Stimulated activated CD8-positive, alpha-beta memory T cell treated with anti-CD3 and anti-CD28 coated beads, Interleukin-12 subunit alpha, Interleukin-12 subunit beta, amount 100 ng/mL, for 24 hours (primary cell): Measurements from ENCODE around the gene CHRNB2.
"Not testable (repeated sequence)": the region's sequence is repeated elsewhere in the genome, so short reads cannot be mapped to it uniquely, and the experiment has no call there.

Experiments used
- DNase-seq: peaks from one replicate; pipeline ENCODE4 v3.0.0-alpha.2; 2020; ENCODE audit errors: extremely low read depth

CHRNB2 gene, protein sequence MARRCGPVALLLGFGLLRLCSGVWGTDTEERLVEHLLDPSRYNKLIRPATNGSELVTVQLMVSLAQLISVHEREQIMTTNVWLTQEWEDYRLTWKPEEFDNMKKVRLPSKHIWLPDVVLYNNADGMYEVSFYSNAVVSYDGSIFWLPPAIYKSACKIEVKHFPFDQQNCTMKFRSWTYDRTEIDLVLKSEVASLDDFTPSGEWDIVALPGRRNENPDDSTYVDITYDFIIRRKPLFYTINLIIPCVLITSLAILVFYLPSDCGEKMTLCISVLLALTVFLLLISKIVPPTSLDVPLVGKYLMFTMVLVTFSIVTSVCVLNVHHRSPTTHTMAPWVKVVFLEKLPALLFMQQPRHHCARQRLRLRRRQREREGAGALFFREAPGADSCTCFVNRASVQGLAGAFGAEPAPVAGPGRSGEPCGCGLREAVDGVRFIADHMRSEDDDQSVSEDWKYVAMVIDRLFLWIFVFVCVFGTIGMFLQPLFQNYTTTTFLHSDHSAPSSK

DNA sequence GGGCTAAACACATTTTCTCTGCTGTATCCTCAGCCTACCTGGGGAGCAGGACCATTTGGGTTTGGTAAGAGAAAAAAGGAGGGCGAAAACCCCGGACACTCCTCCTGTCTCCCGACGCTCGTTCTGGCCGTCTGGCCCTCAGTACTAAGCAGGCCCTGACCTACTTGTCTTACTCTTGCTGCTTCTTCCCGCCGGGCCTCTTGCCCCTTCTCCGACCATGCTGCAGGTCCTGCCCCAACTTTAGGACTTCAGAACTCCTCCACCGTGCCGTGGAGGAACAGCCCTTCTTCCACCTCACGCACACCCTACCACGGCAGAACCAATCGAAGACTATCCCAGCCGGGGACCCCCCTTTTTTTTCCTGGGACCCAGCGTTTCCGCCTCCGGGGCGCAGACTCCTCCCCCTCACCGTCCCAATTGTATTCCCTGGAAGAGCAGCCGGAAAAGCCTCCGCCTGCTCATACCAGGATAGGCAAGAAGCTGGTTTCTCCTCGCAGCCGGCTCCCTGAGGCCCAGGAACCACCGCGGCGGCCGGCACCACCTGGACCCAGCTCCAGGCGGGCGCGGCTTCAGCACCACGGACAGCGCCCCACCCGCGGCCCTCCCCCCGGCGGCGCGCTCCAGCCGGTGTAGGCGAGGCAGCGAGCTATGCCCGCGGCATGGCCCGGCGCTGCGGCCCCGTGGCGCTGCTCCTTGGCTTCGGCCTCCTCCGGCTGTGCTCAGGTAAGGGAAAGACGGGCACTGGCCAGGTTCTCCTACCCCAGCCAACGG is at the start of gene CHRNB2:
Gene CHRNB2, plus strand, starts transcription at position 393 of the 771 bp plus-strand sequence. Its CDS starts 267 bp downstream, at position 660.
- DNase-seq, result peak; percentile 33

- DNase-seq, result no peak
These were observed 48.0 kb upstream of the CHRNB2 start for GRCh38 chr1:154519591-154519991.

- no peak for DNase-seq
These were observed 47.2 kb upstream of the CHRNB2 start for GRCh38 chr1:154520333-154520732.

- no peak for DNase-seq
These were observed 45.9 kb upstream of the CHRNB2 start for GRCh38 chr1:154521695-154522094.

DNA sequence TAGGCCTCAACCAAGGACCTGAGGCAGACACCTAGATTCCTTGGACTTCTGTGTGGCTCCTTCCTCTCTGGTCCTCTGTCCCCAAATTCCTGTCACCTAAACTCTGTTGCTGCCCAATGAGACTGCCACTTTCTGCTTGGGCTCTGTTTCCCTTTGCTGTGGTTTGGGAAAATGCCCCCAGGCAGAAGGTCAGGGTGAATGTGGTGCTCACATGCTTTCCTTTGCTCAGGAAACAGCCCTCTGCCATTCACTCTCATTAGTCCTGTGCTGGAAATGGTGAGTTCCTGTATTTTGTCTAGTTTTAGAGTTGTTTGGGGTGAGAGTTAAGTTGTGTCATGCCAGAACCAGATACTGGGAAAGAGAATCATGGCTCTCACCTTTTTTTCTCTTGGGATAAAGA is 42.7 kb upstream of the CHRNB2 start:
- no peak for DNase-seq

DNA sequence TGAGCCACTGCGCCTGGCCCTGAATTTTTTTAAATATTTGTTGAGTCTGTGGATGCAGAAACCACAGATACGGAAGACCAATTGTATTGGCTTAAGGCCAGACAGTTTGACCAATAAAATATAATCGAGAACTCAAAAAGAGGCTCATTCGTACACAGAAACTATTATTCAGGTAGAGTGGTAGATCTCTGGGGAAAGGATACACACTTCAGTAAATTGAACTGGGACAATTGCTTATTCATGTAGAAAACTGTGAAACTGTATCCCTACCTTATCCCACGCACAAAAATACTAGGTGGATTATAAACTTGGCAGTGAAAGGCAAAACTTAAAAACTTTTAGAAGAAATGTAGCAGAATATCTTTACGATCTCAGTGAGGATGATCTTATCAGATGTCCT is 40.4 kb upstream of the CHRNB2 start:
- no peak for DNase-seq

- DNase-seq, result no peak
These were observed 38.3 kb upstream of the CHRNB2 start for GRCh38 chr1:154529308-154529707.

DNA sequence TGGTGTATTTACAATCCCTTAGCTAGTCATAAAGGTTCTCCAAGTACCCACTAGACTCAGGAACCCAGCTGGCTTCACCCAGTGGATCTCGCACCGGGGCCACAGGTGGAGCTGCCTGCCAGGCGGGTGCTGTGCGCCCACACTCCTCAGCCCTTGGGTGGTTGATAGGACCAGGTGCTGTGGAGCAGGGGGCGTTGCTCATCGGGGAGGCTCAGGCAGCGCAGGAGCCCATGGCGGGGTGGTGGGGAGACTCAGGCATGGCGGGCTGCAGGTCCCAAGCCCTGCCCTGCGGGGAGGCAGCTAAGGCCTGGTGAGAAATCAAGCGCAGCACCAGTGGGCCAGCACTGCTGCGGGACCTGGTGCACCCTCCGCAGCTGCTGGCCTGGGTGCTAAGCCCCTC is 35.6 kb upstream of the CHRNB2 start:
- not testable (repeated sequence) for DNase-seq

- DNase-seq, result no peak
These were observed 33.4 kb upstream of the CHRNB2 start for GRCh38 chr1:154533952-154534844.

GRCh38 chr1:154536570-154536969 is 31.0 kb upstream of the CHRNB2 start:
- no peak for DNase-seq

DNA sequence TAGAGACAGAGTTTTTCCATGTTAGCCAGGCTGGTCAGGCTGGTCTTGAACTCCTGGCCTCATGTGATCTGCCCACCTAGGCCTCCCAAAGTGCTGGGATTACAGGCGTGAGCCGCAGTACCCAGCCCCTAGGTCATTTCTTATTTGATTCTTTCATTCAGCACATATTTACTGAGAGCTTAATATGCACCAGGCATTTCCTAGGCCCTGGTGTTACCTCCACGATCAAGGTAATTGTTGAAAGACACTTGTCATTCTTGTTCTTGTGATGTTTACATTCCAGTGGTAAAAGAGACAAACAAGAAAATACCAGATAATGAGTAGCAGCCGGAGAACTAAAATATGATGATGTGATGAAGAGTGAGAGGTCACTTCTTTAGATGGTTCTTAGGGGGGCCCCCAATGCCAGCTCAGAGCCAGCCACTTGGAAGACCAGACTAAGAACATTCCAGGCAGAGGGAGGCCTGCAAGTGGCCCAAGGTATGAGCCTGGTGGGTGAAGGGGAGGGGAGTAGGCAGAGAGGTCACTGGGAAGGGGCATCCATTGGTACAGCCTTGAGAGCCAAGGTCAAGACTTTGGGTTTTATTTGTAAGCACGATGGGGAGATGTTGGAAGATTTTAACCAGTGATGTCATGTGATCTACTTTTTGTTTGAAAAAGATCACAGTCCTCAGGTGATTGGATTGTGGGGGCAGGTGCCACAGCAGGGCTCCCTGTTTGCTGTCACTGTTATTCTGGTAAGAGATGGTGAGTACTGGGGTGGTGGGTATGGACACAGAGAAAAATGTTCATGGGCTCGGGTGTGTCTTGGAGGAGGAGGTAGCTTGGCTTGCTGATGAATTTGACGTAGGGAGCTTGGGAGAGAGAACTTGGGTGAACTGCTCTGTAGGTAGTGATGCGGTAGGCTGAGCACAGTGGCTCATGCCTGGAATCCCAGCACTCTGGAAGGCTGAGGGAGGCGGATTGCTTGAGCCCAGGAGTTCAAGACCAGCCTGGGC is 27.8 kb upstream of the CHRNB2 start:
- DNase-seq, result no peak

DNA sequence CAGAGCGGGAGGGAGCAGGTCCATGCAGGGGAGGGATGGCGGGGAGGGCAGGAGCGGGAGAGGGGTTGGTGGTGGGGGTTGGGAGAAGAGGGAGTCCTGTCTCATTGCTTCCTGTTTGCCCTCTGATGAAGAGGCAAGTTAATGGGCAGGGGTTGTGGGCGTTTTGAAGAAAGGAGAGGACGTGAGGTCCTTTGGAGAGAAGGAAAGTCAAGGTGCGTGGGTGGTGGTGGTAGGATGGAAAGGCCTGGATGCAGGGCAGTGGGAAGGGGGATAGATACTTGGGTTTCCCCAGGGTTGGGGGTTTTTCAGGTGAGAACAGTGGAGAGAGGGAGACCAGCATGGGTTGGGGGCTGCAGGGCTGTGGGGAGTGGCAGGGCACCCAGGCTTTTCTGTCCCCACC is 26.3 kb upstream of the CHRNB2 start:
- no peak for DNase-seq

GRCh38 chr1:154546264-154547063 is 21.1 kb upstream of the CHRNB2 start:
- DNase-seq, result no peak

DNA sequence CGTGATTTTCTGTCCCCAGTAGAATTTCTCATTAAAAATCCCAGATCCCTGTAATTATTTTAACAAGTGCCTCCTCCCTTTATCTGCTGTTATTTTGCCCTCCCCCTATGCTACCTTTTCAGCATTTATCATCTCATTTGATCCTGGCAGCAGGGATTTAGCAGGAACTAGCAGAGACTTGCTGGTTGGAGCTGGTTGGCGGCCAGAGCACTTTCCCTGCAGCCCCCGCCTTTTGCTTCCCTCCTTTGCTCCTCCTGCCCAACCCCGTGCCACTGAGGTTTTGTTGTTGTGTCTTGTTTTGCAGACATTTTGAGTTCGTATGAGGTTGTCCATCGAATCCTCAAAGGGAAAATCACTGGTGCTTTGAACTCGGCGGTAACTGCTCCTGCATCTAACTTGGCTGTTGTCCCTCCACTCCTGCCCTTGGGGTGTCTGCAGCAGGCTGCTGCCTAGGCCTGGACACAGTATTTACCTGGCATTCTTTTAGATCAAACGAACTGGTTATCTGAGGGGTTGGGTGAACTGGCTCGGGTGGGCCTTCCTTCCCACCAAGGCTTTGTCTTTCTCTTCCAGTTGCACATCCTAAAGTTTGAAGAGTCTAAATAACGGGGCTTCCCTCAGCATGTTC is 20.4 kb upstream of the CHRNB2 start:
- no peak for DNase-seq

- DNase-seq, result no peak
These were observed 19.6 kb upstream of the CHRNB2 start for GRCh38 chr1:154548028-154548427.

DNA sequence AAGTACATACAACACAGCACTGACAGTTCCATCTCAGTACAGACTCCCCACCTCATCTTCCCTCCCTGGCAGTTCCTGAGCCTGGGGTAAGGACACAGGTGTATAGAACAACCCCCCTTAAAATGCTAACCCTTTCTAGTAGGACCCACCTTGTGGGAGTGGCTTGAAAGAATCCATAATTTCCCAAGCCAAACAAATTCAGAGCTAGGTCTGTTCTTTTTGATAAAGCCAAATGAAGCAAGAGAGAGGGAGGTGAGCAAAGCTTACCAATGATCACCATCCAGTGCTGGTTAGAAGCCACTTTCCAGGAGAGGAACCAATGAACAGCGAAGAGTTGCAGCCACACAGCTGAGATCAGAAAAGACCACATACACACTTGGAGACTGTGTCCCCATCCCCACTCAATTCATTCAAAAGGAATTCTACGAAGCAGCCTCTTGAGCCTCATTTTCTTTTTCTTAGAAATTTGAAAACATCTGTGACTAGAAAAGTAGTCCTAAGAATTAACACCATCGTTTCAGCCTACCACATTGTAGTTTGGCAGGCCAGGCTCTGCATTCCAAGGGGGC is 18.3 kb upstream of the CHRNB2 start:
- no peak for DNase-seq

DNA sequence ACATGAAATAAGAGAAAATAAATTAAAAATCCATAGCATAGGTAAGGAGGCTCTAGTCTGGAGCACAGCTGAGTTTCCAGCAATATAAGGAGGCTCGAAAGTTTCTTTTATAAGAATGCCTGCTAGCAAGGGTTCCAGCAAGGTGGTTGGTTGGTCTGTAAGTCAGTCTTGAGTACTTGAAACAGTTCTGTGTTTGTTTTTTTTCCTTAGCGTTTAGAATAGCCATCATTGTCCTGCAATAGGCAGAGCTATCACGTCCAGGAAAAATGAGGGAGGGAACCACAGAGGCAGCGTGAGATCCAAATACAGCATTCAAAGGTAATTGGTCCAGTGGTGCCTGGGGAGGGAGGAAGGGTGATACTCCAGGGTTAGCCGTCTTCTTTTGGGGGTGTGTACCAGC is 17.5 kb upstream of the CHRNB2 start:
- no peak for DNase-seq

- no peak for DNase-seq
These were observed 16.9 kb upstream of the CHRNB2 start for GRCh38 chr1:154550657-154551056.

- no peak for DNase-seq
These were observed 16.1 kb upstream of the CHRNB2 start for GRCh38 chr1:154551474-154551873.
